GM23338 (cell line): Measurements from ENCODE around the gene ADORA3. TPM values are rescaled to one million over a fixed set of nuclear protein-coding genes. Genes with fewer than 3 reads are reported as not detected.

Experiments used
- ATAC-seq: fragments of 200-7000 bp; cut with Tn5 transposase; 3 replicates; pipeline ENCODE4 v1.9.1; 2020
- DNase-seq: peaks from one replicate; pipeline ENCODE4 v3.0.0-alpha.2; 2015; ENCODE audit warnings: low spot score
- H2AFZ ChIP-seq: fragments of 200-600 bp; sonication (generic); 2 replicates; pipeline ENCODE4 v1.8.0; 2016; ENCODE audit warnings: antibody characterized with exemption, mild to moderate bottlenecking, moderate library complexity
- H3F3A ChIP-seq: fragments of 200-600 bp; sonication (generic); replicated peaks from 2 replicates; pipeline ENCODE4 v1.8.0; 2017; ENCODE audit warnings: antibody characterized with exemption, mixed run types, low read depth
- H3K27ac ChIP-seq: fragments of 200-600 bp; sonication (generic); 2 replicates; pipeline ENCODE4 v1.6.1; 2016; ENCODE audit warnings: low read depth
- H3K27me3 ChIP-seq: fragments of 200-600 bp; sonication (generic); 2 replicates; pipeline ENCODE4 v1.8.0; 2016; ENCODE audit warnings: mild to moderate bottlenecking, mixed run types, moderate library complexity; ENCODE audit not compliant: insufficient read depth
- H3K36me3 ChIP-seq: fragments of 200-600 bp; sonication (generic); 2 replicates; pipeline ENCODE4 v1.8.0; 2016; ENCODE audit warnings: mild to moderate bottlenecking; ENCODE audit not compliant: insufficient read depth
- H3K4me1 ChIP-seq: fragments of 200-600 bp; sonication (generic); 2 replicates; pipeline ENCODE4 v1.8.0; 2016; ENCODE audit warnings: mild to moderate bottlenecking, moderate library complexity; ENCODE audit not compliant: insufficient read depth
- H3K4me2 ChIP-seq: fragments of 200-600 bp; sonication (generic); 2 replicates; pipeline ENCODE4 v1.7.1; 2017; ENCODE audit warnings: mixed run types
- H3K4me3 ChIP-seq: fragments of 200-600 bp; sonication (generic); 2 replicates; pipeline ENCODE4 v1.6.1; 2016; ENCODE audit warnings: mixed run types
- H3K79me2 ChIP-seq: fragments of 200-600 bp; sonication (generic); replicated peaks from 2 replicates; pipeline ENCODE4 v1.8.0; 2017; ENCODE audit warnings: mild to moderate bottlenecking; ENCODE audit not compliant: insufficient read depth
- H3K9me2 ChIP-seq: fragments of 200-600 bp; sonication (generic); 2 replicates; pipeline ENCODE4 v1.8.0; 2017; ENCODE audit not compliant: insufficient read depth
- H4K20me1 ChIP-seq: fragments of 200-600 bp; sonication (generic); replicated peaks from 2 replicates; pipeline ENCODE4 v1.8.0; 2017; ENCODE audit warnings: mild to moderate bottlenecking; ENCODE audit not compliant: insufficient read depth
- H3K27ac Mint-ChIP-seq: 2 replicates; pipeline ENCODE4 v1.8.0; 2020; ENCODE audit warnings: inconsistent platforms, mild to moderate bottlenecking, moderate library complexity, mixed read lengths
- H3K27me3 Mint-ChIP-seq: 3 replicates; pipeline ENCODE4 v1.8.0; 2022; ENCODE audit warnings: low read depth, mild to moderate bottlenecking, moderate library complexity, mixed read lengths, inconsistent platforms; ENCODE audit not compliant: insufficient read depth, poor library complexity
- H3K36me3 Mint-ChIP-seq: 3 replicates; pipeline ENCODE4 v1.8.0; 2021; ENCODE audit warnings: low read depth, mild to moderate bottlenecking, inconsistent platforms, moderate library complexity, mixed read lengths
- H3K4me1 Mint-ChIP-seq: 3 replicates; pipeline ENCODE4 v1.8.0; 2020; ENCODE audit warnings: mild to moderate bottlenecking, inconsistent platforms, mixed read lengths
- H3K4me3 Mint-ChIP-seq: 3 replicates; pipeline ENCODE4 v1.8.0; 2021; ENCODE audit warnings: moderate library complexity, mild to moderate bottlenecking, inconsistent platforms, mixed read lengths
- H3K9me3 Mint-ChIP-seq: 3 replicates; pipeline ENCODE4 v1.8.0; 2020; ENCODE audit warnings: moderate library complexity, mild to moderate bottlenecking, inconsistent platforms, mixed read lengths
- CREB1 ChIP-seq: fragments of 250-450 bp; sonication (Bioruptor Pico); IDR thresholded peaks from 2 replicates; pipeline ENCODE4 v1.5.0; 2020; ENCODE audit warnings: low read depth, mild to moderate bottlenecking, moderate library complexity
- CTCF ChIP-seq, 2 experiments: fragments of 200-600 bp in 1 of 2; sonication (generic) in 1 of 2; conservative IDR thresholded peaks; 2 replicates each; pipeline versions ENCODE4 v1.5.1 to v1.6.1; 2016 to 2017; ENCODE audit warnings: antibody characterized with exemption in 2 of 2, low read depth in 2 of 2, mild to moderate bottlenecking in 2 of 2, moderate library complexity in 1 of 2
- EZH2 ChIP-seq: fragments of 200-600 bp; sonication (generic); IDR thresholded peaks from one replicate; pipeline ENCODE4 v1.8.0; 2017; ENCODE audit warnings: antibody characterized with exemption, mild to moderate bottlenecking, low read depth; ENCODE audit not compliant: unreplicated experiment
- JUNB ChIP-seq: IDR thresholded peaks from one replicate; pipeline ENCODE4 v1.6.1; 2016; ENCODE audit warnings: antibody characterized with exemption; ENCODE audit not compliant: unreplicated experiment
- NANOG ChIP-seq: IDR thresholded peaks from 2 replicates; pipeline ENCODE4 v1.6.1; 2016; ENCODE audit warnings: antibody characterized with exemption, borderline replicate concordance
- POLR2AphosphoS5 ChIP-seq: IDR thresholded peaks from 2 replicates; pipeline ENCODE4 v1.6.1; 2016; ENCODE audit warnings: antibody characterized with exemption, low read depth
- ZNF331 ChIP-seq: fragments of 250-450 bp; sonication (Bioruptor Pico); IDR thresholded peaks from 2 replicates; pipeline ENCODE4 v1.5.0; 2020; ENCODE audit warnings: low read depth, mild to moderate bottlenecking, moderate library complexity
- ZNF462 ChIP-seq: fragments of 250-450 bp; sonication (Bioruptor Pico); IDR thresholded peaks from 2 replicates; pipeline ENCODE4 v1.5.0; 2020; ENCODE audit warnings: mild to moderate bottlenecking, moderate library complexity
- polyA plus RNA-seq: library from polyadenylated mRNA; unstranded; fragments of >200 nt; fragmentation: Nextera tagmentation; extraction: Ambion mirVana; gene quantifications from 2 replicates; pipeline ENCODE4 v1.2.1, GENCODE V29; 2016
- total RNA-seq: library from RNA; depleted of rRNA; stranded (reverse); fragments of >200 nt; shearing (Covaris generic); gene quantifications from 2 replicates; pipeline ENCODE4 v1.2.3, GENCODE V29; 2014

Gene ADORA3
- total and polyA plus RNA-seq, 2 experiments from 2014 or later = not detected

GRCh38 chr1:111490220-111490619 lies 13.2 kb downstream of the ADORA3 start (continued):
- TF ChIP-seq ZNF462 (no peak), EZH2 (no peak), CTCF (conservative IDR thresholded peaks at IDR 0.05; ENCODE audit: low read depth in 2 of 2) (no peak), JUNB (no peak), CREB1 (CRISPR knock-in tag) (no peak)

GRCh38 chr1:111489604-111490003 lies 13.8 kb downstream of the ADORA3 start:
- DNase-seq (no peak), ATAC-seq (no peak)
- Histone ChIP-seq H3K4me3 (no peak overlapping the region), H3K9me2 (peaks cover 5% of the 10 kb centered on the region; the same call in 1 of the 2 replicates), H2AFZ (no peak overlapping the region), H3K79me2 (no peaks in the 10 kb centered on the region), H3K36me3 (no peaks in the 10 kb centered on the region), H3K27me3 (no peaks in the 10 kb centered on the region), H3K27ac (no peak overlapping the region), H3K4me1 (no peaks in the 10 kb centered on the region), H3K4me2 (no peak overlapping the region), H4K20me1 (no peaks in the 10 kb centered on the region), H3F3A (no peaks in the 10 kb centered on the region)
- Mint-ChIP-seq H3K27ac (no peak overlapping the region), H3K4me3 (no peak overlapping the region), H3K9me3 (no peaks in the 10 kb centered on the region; the same call in 2 of the 3 replicates), H3K4me1 (peaks cover 5% of the 10 kb centered on the region; the same call in 2 of the 3 replicates), H3K36me3 (no peaks in the 10 kb centered on the region), H3K27me3 (peaks cover 3% of the 10 kb centered on the region)
- TF ChIP-seq CREB1 (CRISPR knock-in tag) = no peak
- no peak for TF ChIP-seq ZNF331 (CRISPR knock-in tag)
- no peak for TF ChIP-seq POLR2AphosphoS5
- TF ChIP-seq ZNF462 = no peak
- TF ChIP-seq NANOG = no peak
